Sigmoid colon (tissue), 4 donors: ENCODE results near the gene MYBPHL.

Source experiments
- CTCF ChIP-seq, 4 experiments: fragments of 450-650 bp in 3 of 4; fragments of 200-600 bp in 1 of 4; IDR thresholded peaks; one replicate each; pipeline ENCODE4 v1.5.1; 2016 to 2019; ENCODE audit warnings: antibody characterized with exemption in 4 of 4, mild to moderate bottlenecking in 3 of 4, moderate library complexity in 2 of 4
- EP300 ChIP-seq, 4 donors: sonication (generic); formaldehyde crosslinking; IDR thresholded peaks; one replicate each; pipeline ENCODE4 v1.6.1; 2017; ENCODE audit warnings: antibody characterized with exemption in 4 of 4
- POLR2A ChIP-seq, 2 donors: fragments of 450-650 bp; IDR thresholded peaks; one replicate each; pipeline ENCODE4 v1.6.1; 2016; ENCODE audit warnings: antibody characterized with exemption in 2 of 2, mild to moderate bottlenecking in 2 of 2, moderate library complexity in 2 of 2
- POLR2AphosphoS5 ChIP-seq, 4 donors: sonication (generic); formaldehyde crosslinking; IDR thresholded peaks; one replicate each; pipeline ENCODE4 v1.6.1; 2017; ENCODE audit warnings: antibody characterized with exemption in 4 of 4

- TF ChIP-seq POLR2A (IDR thresholded peaks at IDR 0.05) (no peak), CTCF (IDR thresholded peaks at IDR 0.05) (no peak), EP300 (IDR thresholded peaks at IDR 0.05) (no peak), POLR2AphosphoS5 (IDR thresholded peaks at IDR 0.05) (no peak)
Observed at GRCh38 chr1:109281680-109282496, 24.9 kb downstream of the MYBPHL start.
